HG03378 (cell line): ENCODE measurements around the gene CLTB.

Source experiments
- ATAC-seq: cut with Tn5 transposase; IDR thresholded peaks from one replicate; pipeline ENCODE4 v1.9.1; 2021; ENCODE audit warnings: mild to moderate bottlenecking, moderate library complexity; ENCODE audit not compliant: unreplicated experiment

The CLTB gene

GRCh38 chr5:176355400-176356178 is 60.8 kb downstream of the CLTB start:
- ATAC-seq, result no peak

DNA sequence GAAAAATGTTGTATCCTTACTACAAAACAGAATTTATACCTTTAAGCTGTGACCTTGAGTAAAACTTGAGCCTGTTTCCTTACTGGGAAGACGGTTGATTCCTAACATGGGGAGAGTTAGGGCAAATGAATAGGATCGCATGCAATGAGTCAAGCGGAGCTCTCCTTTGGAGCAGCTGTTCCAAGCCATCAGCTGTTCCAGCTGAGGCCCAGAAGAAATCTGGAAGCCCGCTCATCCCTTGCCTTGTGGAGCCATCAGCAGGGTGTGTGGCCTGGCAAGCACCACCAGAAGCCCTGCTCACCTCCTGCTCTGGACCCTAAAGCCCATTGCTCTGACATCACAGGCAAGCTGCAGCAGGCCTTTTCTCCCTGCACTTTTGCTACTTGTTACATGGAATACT is 62.8 kb downstream of the CLTB start:
- ATAC-seq, result no peak

DNA sequence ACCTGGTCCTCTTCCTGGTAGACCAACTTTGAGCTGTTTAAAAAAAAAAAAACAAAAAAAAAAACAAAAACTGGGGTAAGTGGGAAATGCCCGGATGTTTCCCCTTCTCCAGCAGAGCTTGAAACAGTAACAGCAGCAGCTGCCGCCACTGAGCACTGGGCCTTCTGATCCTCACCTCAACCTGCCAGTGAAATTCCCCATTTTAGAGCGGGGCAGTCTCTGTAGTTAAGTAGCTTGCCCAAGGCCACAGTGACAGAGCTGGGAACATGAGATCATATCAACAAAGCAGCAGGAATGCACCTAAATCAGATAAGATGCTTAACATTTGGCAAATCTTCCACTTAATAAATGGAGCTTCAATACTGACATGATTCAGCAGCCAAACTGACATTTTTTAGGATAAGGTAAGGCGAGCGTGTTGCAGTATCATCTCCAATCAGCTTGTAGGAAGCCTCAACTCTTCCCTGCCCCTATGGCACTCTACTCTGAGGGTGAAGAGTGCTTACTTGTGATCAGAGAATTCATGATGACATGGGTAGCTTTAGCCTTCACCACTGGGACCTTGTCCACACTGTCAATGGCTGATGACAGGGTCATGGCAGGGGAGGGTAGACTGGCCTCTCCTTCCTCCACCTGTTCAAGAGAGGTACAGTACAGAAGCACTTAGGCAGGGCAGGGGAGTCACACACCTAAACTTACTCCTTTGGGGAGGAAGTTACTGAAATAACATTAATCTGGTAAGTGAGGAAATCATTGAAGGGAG is 64.0 kb downstream of the CLTB start:
- no peak for ATAC-seq

DNA sequence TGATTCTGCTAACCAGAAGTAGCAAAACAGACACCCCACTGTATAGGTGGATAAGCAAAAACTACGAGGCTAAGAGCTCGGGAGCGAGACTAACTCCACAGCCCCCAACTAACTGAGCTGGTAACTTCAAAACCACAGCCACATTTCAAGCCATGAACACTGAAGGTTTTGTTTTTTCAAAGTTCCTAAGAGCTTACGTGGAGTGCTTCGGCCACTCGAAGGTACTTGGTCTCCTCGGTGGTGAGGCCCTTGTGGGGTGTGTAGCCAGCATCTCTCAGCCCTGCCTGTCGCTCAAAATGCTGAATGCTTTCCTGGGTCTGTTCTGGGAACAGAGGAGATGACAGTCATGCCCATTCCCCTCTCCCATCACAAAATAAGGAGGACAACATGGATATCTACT is 65.9 kb downstream of the CLTB start:
- ATAC-seq, result no peak

- no peak for ATAC-seq
Measured at GRCh38 chr5:176342766-176343458, 73.4 kb downstream of the CLTB start.
